Muscle layer of duodenum (tissue), 2 donors: ENCODE data around the gene CEP72.

Source experiments
- H3K27ac ChIP-seq: one replicate; pipeline ENCODE4 v1.7.0; 2013; ENCODE audit warnings: mild to moderate bottlenecking, low read length
- H3K27me3 ChIP-seq: one replicate; pipeline ENCODE4 v1.7.0; 2013; ENCODE audit warnings: low read depth, mild to moderate bottlenecking, control low read depth, low read length
- H3K36me3 ChIP-seq, 2 donors: one replicate each; pipeline ENCODE4 v1.7.0; 2013; ENCODE audit warnings: low read length in 2 of 2, control low read depth in 1 of 2, mild to moderate bottlenecking in 1 of 2; ENCODE audit not compliant: insufficient read depth in 2 of 2, control insufficient read depth in 1 of 2
- H3K4me1 ChIP-seq, 2 donors: one replicate each; pipeline ENCODE4 v1.7.0; 2013; ENCODE audit warnings: low read length in 2 of 2, mild to moderate bottlenecking in 2 of 2, control low read depth in 1 of 2, moderate library complexity in 1 of 2; ENCODE audit not compliant: insufficient read depth in 2 of 2, control insufficient read depth in 1 of 2
- H3K4me3 ChIP-seq, 2 donors: one replicate each; pipeline ENCODE4 v1.7.0; 2013; ENCODE audit warnings: low read length in 2 of 2, low read depth in 1 of 2, mild to moderate bottlenecking in 1 of 2
- H3K9me3 ChIP-seq, 2 donors: one replicate each; pipeline ENCODE4 v1.7.0; 2013; ENCODE audit warnings: low read length in 2 of 2, control low read depth in 1 of 2, mild to moderate bottlenecking in 1 of 2; ENCODE audit not compliant: control insufficient read depth in 1 of 2
- donor health status: healthy.

The CEP72 gene

DNA sequence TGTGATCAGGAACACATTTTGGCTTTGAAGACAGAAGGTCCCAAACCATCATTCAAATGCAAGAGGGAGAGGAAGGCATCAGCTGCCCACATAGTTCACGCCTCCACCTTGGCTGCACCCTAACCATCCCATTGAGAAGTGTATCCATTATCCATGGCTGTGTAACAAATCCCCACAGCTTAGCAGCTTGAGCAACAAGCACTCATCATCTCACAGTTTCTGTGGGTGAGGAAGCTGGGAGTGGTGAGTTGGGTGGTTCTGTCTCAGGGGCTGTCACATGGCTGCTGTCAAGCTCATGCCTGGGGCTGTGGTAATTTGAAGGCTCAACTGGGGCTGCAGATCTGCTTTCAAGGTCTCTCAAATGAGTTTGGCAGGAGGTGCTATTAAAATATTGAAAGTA is 23.0 kb upstream of the CEP72 start:
- no peaks in the 10 kb centered on the region for H3K9me3 ChIP-seq
- H3K36me3 ChIP-seq, result no peaks in the 10 kb centered on the region
- H3K27ac ChIP-seq, result no peak overlapping the region
- H3K4me1 ChIP-seq, result no peaks in the 10 kb centered on the region
- H3K4me3 ChIP-seq, result no peak overlapping the region
- H3K27me3 ChIP-seq, result peaks cover 4% of the 10 kb centered on the region

DNA sequence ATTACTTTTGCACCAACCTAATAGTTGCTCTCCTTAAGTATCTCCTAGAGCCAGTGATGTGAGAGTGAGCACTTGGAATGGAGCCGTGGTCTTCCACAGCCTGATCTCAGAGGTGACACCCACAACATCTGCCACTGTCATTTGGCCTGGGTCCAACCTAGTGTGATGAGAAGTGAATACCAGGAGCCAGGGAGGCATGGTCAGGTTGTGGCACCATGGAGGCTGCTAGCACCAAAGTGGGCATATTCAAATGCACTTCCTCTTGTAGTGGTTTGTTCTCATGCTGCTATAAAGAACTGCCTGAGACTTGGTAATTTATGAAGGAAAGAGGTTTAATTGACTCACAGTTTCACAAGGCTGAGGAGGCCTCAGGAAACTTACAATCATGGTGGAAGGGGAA is 22.6 kb upstream of the CEP72 start:
- H3K4me3 ChIP-seq, result no peak overlapping the region
- H3K27ac ChIP-seq, result no peak overlapping the region
- no peaks in the 10 kb centered on the region for H3K36me3 ChIP-seq
- no peaks in the 10 kb centered on the region for H3K4me1 ChIP-seq
- peaks cover 4% of the 10 kb centered on the region for H3K27me3 ChIP-seq
- no peaks in the 10 kb centered on the region for H3K9me3 ChIP-seq

GRCh38 chr5:590346-590745 is 21.8 kb upstream of the CEP72 start:
- Histone ChIP-seq H3K36me3 (no peaks in the 10 kb centered on the region), H3K27ac (no peak overlapping the region), H3K27me3 (peaks cover 4% of the 10 kb centered on the region), H3K4me3 (no peak overlapping the region), H3K9me3 (no peaks in the 10 kb centered on the region), H3K4me1 (no peaks in the 10 kb centered on the region)

DNA sequence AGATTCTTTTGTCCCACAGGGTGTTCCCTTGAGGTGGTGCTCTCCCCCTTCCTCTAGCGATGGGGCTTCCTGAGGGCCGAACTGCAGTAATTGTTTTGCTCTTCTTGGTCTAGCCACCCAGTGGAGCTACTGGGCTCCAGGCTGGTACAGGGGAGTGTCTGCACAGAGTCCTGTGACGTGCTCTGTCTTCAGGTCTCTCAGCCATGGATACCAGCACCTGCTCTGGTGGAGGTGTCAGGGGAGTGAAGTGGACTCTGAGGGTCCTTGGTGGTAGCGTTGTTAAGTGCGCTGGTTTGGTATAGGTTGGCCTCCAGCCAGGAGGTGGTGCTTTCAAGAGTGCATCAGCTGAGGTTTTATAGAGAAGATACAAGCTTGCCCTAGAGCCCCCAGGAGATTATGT is 20.4 kb upstream of the CEP72 start:
- Histone ChIP-seq H3K36me3 (no peaks in the 10 kb centered on the region), H3K4me3 (no peak overlapping the region), H3K9me3 (no peaks in the 10 kb centered on the region), H3K4me1 (no peaks in the 10 kb centered on the region), H3K27ac (no peak overlapping the region), H3K27me3 (peaks cover 3% of the 10 kb centered on the region)

- no peaks in the 10 kb centered on the region for H3K27me3 ChIP-seq
Observed at GRCh38 chr5:592158-592557, 20.0 kb upstream of the CEP72 start.

GRCh38 chr5:593511-593910 is 18.6 kb upstream of the CEP72 start:
- Histone ChIP-seq H3K9me3 (no peaks in the 10 kb centered on the region), H3K4me3 (no peak overlapping the region), H3K27ac (no peak overlapping the region), H3K4me1 (no peaks in the 10 kb centered on the region), H3K36me3 (no peaks in the 10 kb centered on the region), H3K27me3 (no peaks in the 10 kb centered on the region)

More at GRCh38 chr5:592158-592557, 20.0 kb upstream of the CEP72 start:
- no peaks in the 10 kb centered on the region for H3K36me3 ChIP-seq
- H3K4me3 ChIP-seq, result no peak overlapping the region
- H3K4me1 ChIP-seq, result no peaks in the 10 kb centered on the region
- H3K27ac ChIP-seq, result no peak overlapping the region
- H3K9me3 ChIP-seq, result no peaks in the 10 kb centered on the region

DNA sequence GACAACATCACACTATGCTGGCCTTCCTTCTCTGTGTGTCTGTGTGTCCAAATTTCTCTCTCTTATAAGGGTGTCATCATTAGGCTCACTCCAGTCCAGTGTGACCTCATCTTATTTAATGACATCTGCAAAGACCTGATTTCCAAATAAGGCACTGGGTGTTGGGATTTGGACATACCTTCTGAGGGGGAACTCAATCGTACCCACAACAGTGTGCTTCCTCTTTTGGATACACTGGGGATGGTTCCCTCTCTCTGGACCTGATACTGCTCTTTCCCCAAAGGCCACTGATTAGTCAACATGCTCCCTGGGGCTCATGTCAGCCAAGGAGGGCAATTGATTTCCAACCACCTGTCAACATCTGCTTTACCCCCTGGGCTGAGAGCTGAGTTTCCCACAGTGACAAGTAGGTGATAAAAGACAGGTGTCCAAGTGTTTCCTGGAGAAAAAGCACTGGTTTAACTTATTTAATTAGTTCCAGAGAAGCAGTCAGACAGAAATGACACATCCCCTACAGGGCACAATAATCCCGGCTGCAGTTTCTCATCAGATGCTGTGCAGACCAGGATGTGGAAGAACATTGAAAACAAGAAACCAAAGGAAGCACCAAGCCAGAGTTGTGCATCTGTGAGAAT is 17.8 kb upstream of the CEP72 start:
- no peaks in the 10 kb centered on the region for H3K36me3 ChIP-seq
- H3K9me3 ChIP-seq, result peaks cover 0 to under 1% of the 10 kb centered on the region in 2 donors
- H3K4me3 ChIP-seq, result no peak overlapping the region
- no peak overlapping the region for H3K27ac ChIP-seq
- H3K4me1 ChIP-seq, result no peaks in the 10 kb centered on the region
- no peaks in the 10 kb centered on the region for H3K27me3 ChIP-seq

DNA sequence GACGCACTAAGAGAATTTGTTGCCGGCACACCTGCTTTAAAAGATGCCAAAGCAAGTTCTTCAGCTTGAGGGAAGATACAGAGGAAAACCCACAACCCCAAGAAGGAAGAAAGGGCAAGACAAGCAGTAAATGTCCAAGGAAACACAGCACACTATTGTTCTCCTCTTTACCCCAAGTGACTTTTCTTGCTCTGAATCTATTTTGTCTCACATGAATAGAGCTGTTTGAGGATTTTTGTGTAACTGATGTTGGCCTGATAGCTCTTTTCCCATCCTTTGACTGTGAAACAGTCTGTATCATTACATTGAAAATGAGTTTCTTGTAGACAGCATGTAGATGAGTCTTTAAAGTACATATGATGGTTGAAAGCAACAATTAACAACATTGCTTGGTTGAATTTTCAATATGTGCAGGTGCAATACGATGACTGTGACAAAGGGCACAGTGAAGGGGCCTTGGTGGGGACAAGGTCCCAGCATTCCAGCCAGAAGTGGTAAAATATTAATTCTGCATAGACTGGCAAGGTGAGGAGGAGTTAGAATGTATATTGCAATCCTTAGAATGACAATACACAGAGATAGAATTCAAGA is 16.8 kb upstream of the CEP72 start:
- Histone ChIP-seq H3K27ac (no peak overlapping the region), H3K9me3 (peaks cover 0 to 2% of the 10 kb centered on the region in 2 donors), H3K4me3 (no peak overlapping the region), H3K4me1 (no peaks in the 10 kb centered on the region), H3K36me3 (no peaks in the 10 kb centered on the region), H3K27me3 (no peaks in the 10 kb centered on the region)

GRCh38 chr5:597871-598563 is 14.1 kb upstream of the CEP72 start:
- H3K4me3 ChIP-seq, result no peak overlapping the region
- H3K36me3 ChIP-seq, result no peaks in the 10 kb centered on the region
- no peaks in the 10 kb centered on the region for H3K4me1 ChIP-seq
- H3K9me3 ChIP-seq, result peaks cover 0 to 2% of the 10 kb centered on the region in 2 donors
- no peak overlapping the region for H3K27ac ChIP-seq
- no peaks in the 10 kb centered on the region for H3K27me3 ChIP-seq

DNA sequence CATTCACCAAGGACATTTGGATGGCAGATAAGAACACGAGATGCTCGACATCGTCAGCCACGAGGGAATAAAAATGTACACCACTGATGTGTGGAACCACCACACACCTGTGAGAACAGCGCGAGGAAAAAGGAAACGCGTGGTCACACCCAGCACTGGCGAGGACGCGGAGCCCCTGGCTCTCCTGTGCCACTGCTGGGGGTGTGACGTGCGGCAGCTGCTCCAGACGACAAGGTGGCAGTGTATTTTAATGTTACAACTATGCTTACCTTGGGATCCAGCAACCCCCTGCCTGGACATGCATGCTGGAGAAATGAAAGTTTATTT is 13.6 kb upstream of the CEP72 start:
- Histone ChIP-seq H3K36me3 (no peaks in the 10 kb centered on the region), H3K4me1 (no peaks in the 10 kb centered on the region), H3K27ac (no peak overlapping the region), H3K4me3 (no peak overlapping the region), H3K27me3 (no peaks in the 10 kb centered on the region), H3K9me3 (peaks cover 0 to 2% of the 10 kb centered on the region in 2 donors)

GRCh38 chr5:600886-601541 is 11.1 kb upstream of the CEP72 start:
- no peak overlapping the region for H3K4me3 ChIP-seq
- no peaks in the 10 kb centered on the region for H3K36me3 ChIP-seq
- no peaks in the 10 kb centered on the region for H3K27me3 ChIP-seq

More at GRCh38 chr5:600886-601541, 11.1 kb upstream of the CEP72 start:
- H3K4me1 ChIP-seq, result no peaks in the 10 kb centered on the region
- peaks cover 0 to 2% of the 10 kb centered on the region in 2 donors for H3K9me3 ChIP-seq
- no peak overlapping the region for H3K27ac ChIP-seq
